Neural cell (in vitro differentiated cells): ENCODE data around the gene ZNF761. TPM values are rescaled to one million over a fixed set of nuclear protein-coding genes. Genes with fewer than 3 reads are reported as not detected.
"Not testable (repeated sequence)": the region's sequence is repeated elsewhere in the genome, so short reads cannot be mapped to it uniquely, and the experiment has no call there.

Experiments used
- H2AFZ ChIP-seq: fragments of 200-600, 300-800 bp; sonication (generic), shearing (Covaris generic); 2 replicates; pipeline ENCODE4 v1.6.0; 2014; ENCODE audit warnings: low read depth, mild to moderate bottlenecking, antibody characterized with exemption, low read length, moderate library complexity
- H3F3A ChIP-seq: fragments of 200-600 bp; shearing (Covaris generic); 2 replicates; pipeline ENCODE4 v1.6.1; 2016; ENCODE audit warnings: mild to moderate bottlenecking, moderate library complexity, mixed read lengths, antibody characterized with exemption, low read length; ENCODE audit not compliant: insufficient read depth, poor library complexity, severe bottlenecking
- H3K27ac ChIP-seq: fragments of 200-600, 300-800 bp; sonication (generic), shearing (Covaris generic); 2 replicates; pipeline ENCODE4 v1.5.1; 2014; ENCODE audit warnings: mild to moderate bottlenecking, low read length, moderate library complexity
- H3K27me3 ChIP-seq: fragments of 300-800, 200-600 bp; sonication (generic), shearing (Covaris generic); 2 replicates; pipeline ENCODE4 v1.6.0; 2014; ENCODE audit warnings: mild to moderate bottlenecking, low read depth, low read length, moderate library complexity; ENCODE audit not compliant: insufficient read depth
- H3K36me3 ChIP-seq: fragments of 300-800, 200-600 bp; sonication (generic), shearing (Covaris generic); 2 replicates; pipeline ENCODE4 v1.5.1; 2014; ENCODE audit warnings: mild to moderate bottlenecking, antibody characterized with exemption, low read length, moderate library complexity; ENCODE audit not compliant: insufficient read depth
- H3K4me2 ChIP-seq: fragments of 300-800, 200-600 bp; sonication (generic), shearing (Covaris generic); 2 replicates; pipeline ENCODE4 v1.6.0; 2014; ENCODE audit warnings: mild to moderate bottlenecking, low read length
- H3K4me3 ChIP-seq: fragments of 300-800, 200-600 bp; sonication (generic), shearing (Covaris generic); 2 replicates; pipeline ENCODE4 v1.5.1; 2014; ENCODE audit warnings: mild to moderate bottlenecking, low read length, moderate library complexity
- H3K79me2 ChIP-seq: fragments of 200-600 bp; shearing (Covaris generic); replicated peaks from 2 replicates; pipeline ENCODE4 v1.6.0; 2014; ENCODE audit warnings: mild to moderate bottlenecking, low read length, moderate library complexity; ENCODE audit not compliant: insufficient read depth
- H3K9ac ChIP-seq: fragments of 300-800, 200-600 bp; sonication (generic), shearing (Covaris generic); 2 replicates; pipeline ENCODE4 v1.6.1; 2016; ENCODE audit warnings: mild to moderate bottlenecking, low read length, mixed read lengths
- H3K9me2 ChIP-seq: fragments of 200-600 bp; shearing (Covaris generic); 2 replicates; pipeline ENCODE4 v1.6.1; 2016; ENCODE audit warnings: mild to moderate bottlenecking, low read length, mixed read lengths; ENCODE audit not compliant: insufficient read depth
- H3K9me3 ChIP-seq: fragments of 200-600, 300-800 bp; sonication (generic), shearing (Covaris generic); 2 replicates; pipeline ENCODE4 v1.6.1; 2016; ENCODE audit warnings: mild to moderate bottlenecking, mixed run types, low read length, moderate library complexity, mixed read lengths
- H4K20me1 ChIP-seq: fragments of 200-600 bp; shearing (Covaris generic); 2 replicates; pipeline ENCODE4 v1.6.1; 2016; ENCODE audit warnings: mild to moderate bottlenecking, mixed run types; ENCODE audit not compliant: insufficient read depth
- EP300 ChIP-seq: fragments of 450-650 bp; conservative IDR thresholded peaks from 2 replicates; pipeline ENCODE4 v1.6.1; 2014; ENCODE audit warnings: antibody characterized with exemption, mild to moderate bottlenecking, moderate library complexity; ENCODE audit not compliant: poor library complexity, severe bottlenecking
- EZH2 ChIP-seq: fragments of 200-600, 300-800 bp; shearing (Covaris generic), sonication (generic); IDR thresholded peaks from 2 replicates; pipeline ENCODE4 v1.6.1; 2014; ENCODE audit warnings: antibody characterized with exemption, low read length, borderline replicate concordance, mild to moderate bottlenecking; ENCODE audit not compliant: insufficient read depth, poor library complexity, severe bottlenecking
- MXI1 ChIP-seq: fragments of 450-650 bp; conservative IDR thresholded peaks from 2 replicates; pipeline ENCODE4 v1.6.1; 2014; ENCODE audit warnings: antibody characterized with exemption, mild to moderate bottlenecking; ENCODE audit not compliant: poor library complexity, severe bottlenecking
- POLR2AphosphoS5 ChIP-seq: IDR thresholded peaks from 2 replicates; pipeline ENCODE4 v1.6.1; 2012
- RAD21 ChIP-seq: fragments of 450-650 bp; conservative IDR thresholded peaks from 2 replicates; pipeline ENCODE4 v1.6.1; 2014; ENCODE audit warnings: antibody characterized with exemption, mild to moderate bottlenecking, moderate library complexity
- REST ChIP-seq: IDR thresholded peaks from 2 replicates; pipeline ENCODE4 v1.6.1; 2012; ENCODE audit warnings: borderline replicate concordance
- SMC3 ChIP-seq: fragments of 450-650 bp; conservative IDR thresholded peaks from 2 replicates; pipeline ENCODE4 v1.6.1; 2014; ENCODE audit warnings: antibody characterized with exemption, mild to moderate bottlenecking, moderate library complexity; ENCODE audit not compliant: poor library complexity
- TAF1 ChIP-seq: IDR thresholded peaks from 2 replicates; pipeline ENCODE4 v1.6.1; 2012; ENCODE audit warnings: low read depth
- polyA plus RNA-seq: library from polyadenylated mRNA; depleted of rRNA; stranded (reverse); fragments of >200 nt; gene quantifications from 2 replicates; pipeline ENCODE4 v1.2.3, GENCODE V29; 2014
- TF ChIP-seq, protein P1 (sequence below): fragments of 450-650 bp; IDR thresholded peaks from 2 replicates; pipeline ENCODE4 v1.5.1; 2014; ENCODE audit warnings: antibody characterized with exemption, mild to moderate bottlenecking, moderate library complexity; ENCODE audit not compliant: poor library complexity, severe bottlenecking

The ZNF761 gene
- polyA plus RNA-seq, 1 donor from 2014 or later: 16.8 TPM

GRCh38 chr19:53396525-53396868 is 35.3 kb upstream of the ZNF761 start:
- Histone ChIP-seq H3K9me2 (no peaks in the 10 kb centered on the region), H3K27me3 (no peaks in the 10 kb centered on the region), H3K79me2 (no peaks in the 10 kb centered on the region), H3K27ac (no peak overlapping the region), H3K4me2 (peak overlapping the region; percentile 55), H2AFZ (no peak overlapping the region), H3F3A (no peaks in the 10 kb centered on the region), H3K4me3 (peak overlapping the region; percentile 82), H3K9me3 (no peaks in the 10 kb centered on the region), H3K36me3 (no peaks in the 10 kb centered on the region), H3K9ac (peak overlapping the region; percentile 58), H4K20me1 (no peaks in the 10 kb centered on the region)
- TF ChIP-seq, protein P1, sequence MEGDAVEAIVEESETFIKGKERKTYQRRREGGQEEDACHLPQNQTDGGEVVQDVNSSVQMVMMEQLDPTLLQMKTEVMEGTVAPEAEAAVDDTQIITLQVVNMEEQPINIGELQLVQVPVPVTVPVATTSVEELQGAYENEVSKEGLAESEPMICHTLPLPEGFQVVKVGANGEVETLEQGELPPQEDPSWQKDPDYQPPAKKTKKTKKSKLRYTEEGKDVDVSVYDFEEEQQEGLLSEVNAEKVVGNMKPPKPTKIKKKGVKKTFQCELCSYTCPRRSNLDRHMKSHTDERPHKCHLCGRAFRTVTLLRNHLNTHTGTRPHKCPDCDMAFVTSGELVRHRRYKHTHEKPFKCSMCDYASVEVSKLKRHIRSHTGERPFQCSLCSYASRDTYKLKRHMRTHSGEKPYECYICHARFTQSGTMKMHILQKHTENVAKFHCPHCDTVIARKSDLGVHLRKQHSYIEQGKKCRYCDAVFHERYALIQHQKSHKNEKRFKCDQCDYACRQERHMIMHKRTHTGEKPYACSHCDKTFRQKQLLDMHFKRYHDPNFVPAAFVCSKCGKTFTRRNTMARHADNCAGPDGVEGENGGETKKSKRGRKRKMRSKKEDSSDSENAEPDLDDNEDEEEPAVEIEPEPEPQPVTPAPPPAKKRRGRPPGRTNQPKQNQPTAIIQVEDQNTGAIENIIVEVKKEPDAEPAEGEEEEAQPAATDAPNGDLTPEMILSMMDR: no peak
- TF ChIP-seq EP300 (no peak), MXI1 (no peak), TAF1 (no peak), SMC3 (no peak), POLR2AphosphoS5 (no peak), EZH2 (no peak), RAD21 (no peak), REST (no peak)

- not testable (repeated sequence) for H2AFZ ChIP-seq, H3K36me3 ChIP-seq, H3K9me2 ChIP-seq
Observed at GRCh38 chr19:53397918-53398317, 33.9 kb upstream of the ZNF761 start.

DNA sequence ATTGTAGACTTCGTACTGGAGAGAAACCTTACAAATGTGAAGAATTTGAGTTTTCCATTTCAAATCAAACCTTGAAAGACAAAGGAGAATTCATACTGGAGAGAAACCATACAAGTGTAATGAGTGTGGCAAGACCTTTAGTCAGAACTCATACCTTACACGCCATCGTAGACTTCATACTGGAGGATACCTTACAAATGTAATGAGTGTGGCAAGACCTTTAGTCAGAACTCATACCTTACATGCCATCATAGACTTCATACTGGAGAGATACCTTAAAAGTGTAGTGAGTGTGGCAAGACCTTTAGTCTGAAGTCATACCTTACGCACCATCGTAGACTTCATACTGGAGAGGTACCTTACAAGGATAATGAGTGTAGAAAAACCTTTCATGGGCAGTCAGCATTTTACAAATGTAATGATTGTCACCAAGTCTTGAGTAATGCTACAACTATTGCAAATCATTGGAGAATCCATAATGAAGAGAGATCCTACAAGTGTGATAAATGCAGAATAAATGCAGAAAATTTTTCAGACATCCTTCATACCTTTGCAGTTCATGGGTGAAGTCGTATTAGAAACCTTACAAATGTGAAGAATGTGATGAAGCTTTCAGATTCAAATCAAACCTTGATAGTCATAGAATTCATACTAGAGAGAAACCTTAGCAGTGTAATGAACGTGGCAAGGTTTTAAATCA is 22.1 kb upstream of the ZNF761 start:
- Histone ChIP-seq H3K9me3 (peaks cover 13% of the 10 kb centered on the region), H3F3A (no peaks in the 10 kb centered on the region), H4K20me1 (no peaks in the 10 kb centered on the region), H3K27ac (no peak overlapping the region), H3K36me3 (peaks cover 7% of the 10 kb centered on the region), H3K79me2 (no peaks in the 10 kb centered on the region), H3K9ac (no peak overlapping the region), H2AFZ (no peak overlapping the region), H3K27me3 (no peaks in the 10 kb centered on the region), H3K9me2 (no peaks in the 10 kb centered on the region), H3K4me2 (no peak overlapping the region), H3K4me3 (no peak overlapping the region)
- no peak for TF ChIP-seq EP300
- TF ChIP-seq SMC3: no peak
- TF ChIP-seq, protein P1: no peak
- TF ChIP-seq POLR2AphosphoS5: no peak
- no peak for TF ChIP-seq TAF1
- no peak for TF ChIP-seq RAD21
- no peak for TF ChIP-seq REST
- TF ChIP-seq EZH2: no peak
- TF ChIP-seq MXI1: no peak

More at GRCh38 chr19:53397918-53398317, 33.9 kb upstream of the ZNF761 start:
- not testable (repeated sequence) for H3F3A ChIP-seq, H3K27ac ChIP-seq, H3K9me3 ChIP-seq, H3K4me2 ChIP-seq, H3K79me2 ChIP-seq, H3K27me3 ChIP-seq, H4K20me1 ChIP-seq, H3K9ac ChIP-seq, H3K4me3 ChIP-seq
